Smooth muscle cell (in vitro differentiated cells): Measurements from ENCODE around the gene RBM44. TPM values are rescaled to one million over a fixed set of nuclear protein-coding genes. Genes with fewer than 3 reads are reported as not detected.

Source experiments
- DNase-seq: peaks from one replicate; lab custom pipeline; 2025; ENCODE audit not compliant: unreplicated experiment; lab: John Stamatoyannopoulos, UW
- H2AFZ ChIP-seq: fragments of 200-600 bp; sonication (generic); 2 replicates; pipeline ENCODE4 v1.6.0; 2016; ENCODE audit warnings: antibody characterized with exemption, low read depth, mild to moderate bottlenecking
- H3F3A ChIP-seq: fragments of 200-600 bp; sonication (generic); 2 replicates; pipeline ENCODE4 v1.6.0; 2017; ENCODE audit warnings: antibody characterized with exemption, low read depth
- H3K27ac ChIP-seq: fragments of 200-600 bp; sonication (generic); 2 replicates; pipeline ENCODE4 v1.5.1; 2016; ENCODE audit warnings: low read depth, mild to moderate bottlenecking
- H3K27me3 ChIP-seq: fragments of 200-600 bp; sonication (generic); 2 replicates; pipeline ENCODE4 v1.6.1; 2016; ENCODE audit warnings: low read depth, mild to moderate bottlenecking
- H3K36me3 ChIP-seq: fragments of 200-600 bp; sonication (generic); 2 replicates; pipeline ENCODE4 v1.5.1; 2016; ENCODE audit warnings: low read depth
- H3K4me1 ChIP-seq: fragments of 200-600 bp; sonication (generic); 2 replicates; pipeline ENCODE4 v1.5.1; 2016; ENCODE audit warnings: low read depth
- H3K4me2 ChIP-seq: fragments of 200-600 bp; sonication (generic); 2 replicates; pipeline ENCODE4 v1.6.0; 2016; ENCODE audit warnings: mild to moderate bottlenecking
- H3K4me3 ChIP-seq: fragments of 200-600 bp; sonication (generic); 2 replicates; pipeline ENCODE4 v1.5.1; 2016; ENCODE audit warnings: mild to moderate bottlenecking
- H3K79me2 ChIP-seq: fragments of 200-600 bp; sonication (generic); 2 replicates; pipeline ENCODE4 v1.6.0; 2016; ENCODE audit warnings: low read depth, mild to moderate bottlenecking
- H3K9ac ChIP-seq: fragments of 200-600 bp; sonication (generic); 2 replicates; pipeline ENCODE4 v1.6.0; 2016; ENCODE audit warnings: low read depth
- H3K9me3 ChIP-seq: fragments of 200-600 bp; sonication (generic); replicated peaks from 2 replicates; pipeline ENCODE4 v1.5.1; 2016; ENCODE audit warnings: low read depth
- H4K20me1 ChIP-seq: fragments of 200-600 bp; sonication (generic); 2 replicates; pipeline ENCODE4 v1.6.0; 2016; ENCODE audit warnings: low read depth
- CTCF ChIP-seq: fragments of 200-600 bp; sonication (generic); IDR thresholded peaks from 2 replicates; pipeline ENCODE4 v1.5.1; 2017; ENCODE audit warnings: borderline replicate concordance, mild to moderate bottlenecking, antibody characterized with exemption; ENCODE audit not compliant: insufficient read depth, poor library complexity, severe bottlenecking
- WGBS: methylation state at CpG from one replicate; pipeline ENCODE4 v1.1.7; 2016; ENCODE audit warnings: low lambda C conversion rate; 5-methylcytosine and 5-hydroxymethylcytosine counted together
- polyA plus RNA-seq: library from polyadenylated mRNA; unstranded; fragments of >200 nt; fragmentation: Nextera tagmentation; extraction: Ambion mirVana; gene quantifications from 2 replicates; pipeline ENCODE4 v1.2.1, GENCODE V29; 2016
- total RNA-seq: library from RNA; depleted of rRNA; stranded (reverse); fragments of >200 nt; gene quantifications from 2 replicates; pipeline ENCODE4 v1.2.3, GENCODE V29; 2014

The RBM44 gene
- total and polyA plus RNA-seq, 2 experiments from 2014 or later, result 0.15 to 1.2 TPM

- no peaks in the 10 kb centered on the region for H3K36me3 ChIP-seq
- DNase-seq, result no peak
- no peak for TF ChIP-seq CTCF
- no peak overlapping the region for H2AFZ ChIP-seq
- no peaks in the 10 kb centered on the region for H3K27me3 ChIP-seq
- no peaks in the 10 kb centered on the region for H3F3A ChIP-seq
- no peaks in the 10 kb centered on the region for H3K79me2 ChIP-seq
- no peaks in the 10 kb centered on the region for H3K4me1 ChIP-seq
- WGBS, result 82% methylated on average over 23 of the region's 23 CpGs
- H3K9ac ChIP-seq, result no peak overlapping the region
- H3K4me3 ChIP-seq, result no peak overlapping the region
- H3K4me2 ChIP-seq, result no peak overlapping the region
- H3K9me3 ChIP-seq, result no peaks in the 10 kb centered on the region
- H4K20me1 ChIP-seq, result no peaks in the 10 kb centered on the region
- no peak overlapping the region for H3K27ac ChIP-seq
These were observed 88.3 kb downstream of the RBM44 start for GRCh38 chr2:237886685-237887481.

GRCh38 chr2:237888389-237888788 is 89.8 kb downstream of the RBM44 start:
- Histone ChIP-seq H3F3A (no peaks in the 10 kb centered on the region), H3K9ac (no peak overlapping the region), H3K4me2 (no peak overlapping the region), H3K27ac (no peak overlapping the region), H4K20me1 (no peaks in the 10 kb centered on the region), H3K9me3 (no peaks in the 10 kb centered on the region), H2AFZ (no peak overlapping the region), H3K79me2 (no peaks in the 10 kb centered on the region), H3K4me1 (no peaks in the 10 kb centered on the region), H3K4me3 (no peak overlapping the region), H3K36me3 (no peaks in the 10 kb centered on the region), H3K27me3 (no peaks in the 10 kb centered on the region)
- WGBS, result 54% methylated on average over 2 of the region's 2 CpGs
- no peak for DNase-seq
- no peak for TF ChIP-seq CTCF

- no peak overlapping the region for H2AFZ ChIP-seq
- H3K9me3 ChIP-seq, result no peaks in the 10 kb centered on the region
- H4K20me1 ChIP-seq, result no peaks in the 10 kb centered on the region
- 85% methylated on average over 8 of the region's 8 CpGs for WGBS
- TF ChIP-seq CTCF, result no peak
- H3K4me2 ChIP-seq, result no peak overlapping the region
- DNase-seq, result no peak
- H3K27me3 ChIP-seq, result no peaks in the 10 kb centered on the region
- no peak overlapping the region for H3K4me3 ChIP-seq
- H3K27ac ChIP-seq, result no peak overlapping the region
- no peaks in the 10 kb centered on the region for H3F3A ChIP-seq
- H3K4me1 ChIP-seq, result no peaks in the 10 kb centered on the region
- no peaks in the 10 kb centered on the region for H3K36me3 ChIP-seq
- no peaks in the 10 kb centered on the region for H3K79me2 ChIP-seq
- H3K9ac ChIP-seq, result no peak overlapping the region
These were observed 90.4 kb downstream of the RBM44 start for GRCh38 chr2:237889016-237889415.

- Histone ChIP-seq H3K9me3 (no peaks in the 10 kb centered on the region), H3K9ac (no peak overlapping the region), H3K36me3 (no peaks in the 10 kb centered on the region), H3K79me2 (no peaks in the 10 kb centered on the region), H3K4me3 (no peak overlapping the region), H4K20me1 (no peaks in the 10 kb centered on the region), H3K27ac (no peak overlapping the region), H2AFZ (no peak overlapping the region), H3K4me2 (no peak overlapping the region), H3K27me3 (no peaks in the 10 kb centered on the region), H3F3A (no peaks in the 10 kb centered on the region), H3K4me1 (no peaks in the 10 kb centered on the region)
- no peak for DNase-seq
- TF ChIP-seq CTCF, result no peak
- 97% methylated on average over 10 of the region's 10 CpGs for WGBS
These were observed 91.2 kb downstream of the RBM44 start for GRCh38 chr2:237889811-237890210.
